ENCODE data around the gene SRC. TPM values are rescaled to one million over a fixed set of nuclear protein-coding genes. Genes with fewer than 3 reads are reported as not detected.
"Not testable (repeated sequence)": the region's sequence is repeated elsewhere in the genome, so short reads cannot be mapped to it uniquely, and the experiment has no call there.

Gene SRC
- total RNA-seq, 2 donors from 2014 or later: 61.2 to 149 TPM

GRCh38 chr20:37366743-37367142 lies 20.8 kb downstream of the SRC start:
- Histone ChIP-seq H3K27me3 (replicated peaks; ENCODE audit: insufficient read depth) (no peaks in the 10 kb centered on the region), H3K27ac (no peak overlapping the region), H3K36me3 (no peaks in the 10 kb centered on the region), H3K9me3 (no peaks in the 10 kb centered on the region), H3K4me3 (no peak overlapping the region), H3K4me1 (replicated peaks) (no peaks in the 10 kb centered on the region)
- no peak for TF ChIP-seq POLR2AphosphoS5 (IDR thresholded peaks at IDR 0.05)
- TF ChIP-seq CTCF (IDR thresholded peaks at IDR 0.05): no peak
- TF ChIP-seq POLR2A (IDR thresholded peaks at IDR 0.05): no peak
- WGBS: 53% methylated on average over 2 of the region's 2 CpGs
- DNase-seq (ENCODE audit: low spot score): no peak
- intact Hi-C loops (cut with DNase I): no loop called here

- Histone ChIP-seq H3K27me3 (replicated peaks; ENCODE audit: insufficient read depth) (no peaks in the 10 kb centered on the region), H3K4me3 (no peak overlapping the region), H3K27ac (no peak overlapping the region), H3K4me1 (replicated peaks) (no peaks in the 10 kb centered on the region), H3K9me3 (no peaks in the 10 kb centered on the region), H3K36me3 (no peaks in the 10 kb centered on the region)
- 96% methylated on average over 8 of the region's 8 CpGs for WGBS
- no peak for TF ChIP-seq POLR2A (IDR thresholded peaks at IDR 0.05)
- TF ChIP-seq CTCF (IDR thresholded peaks at IDR 0.05): no peak
- TF ChIP-seq POLR2AphosphoS5 (IDR thresholded peaks at IDR 0.05): no peak
- intact Hi-C loops (cut with DNase I): no loop called here
- no peak for DNase-seq (ENCODE audit: low spot score)
Measured at GRCh38 chr20:37369846-37370245, 23.9 kb downstream of the SRC start.

GRCh38 chr20:37371845-37372244 lies 25.9 kb downstream of the SRC start:
- H3K27me3 ChIP-seq (replicated peaks; ENCODE audit: insufficient read depth); H3K9me3 ChIP-seq; H3K4me3 ChIP-seq; H3K36me3 ChIP-seq; intact Hi-C loops (cut with DNase I); H3K27ac ChIP-seq; H3K4me1 ChIP-seq (replicated peaks); DNase-seq (ENCODE audit: low spot score): not testable (repeated sequence)
- WGBS: 86% methylated on average over 9 of the region's 9 CpGs

GRCh38 chr20:37372441-37372840 lies 26.5 kb downstream of the SRC start:
- DNase-seq (ENCODE audit: low spot score): no peak
- no peaks in the 10 kb centered on the region for H3K4me1 ChIP-seq (replicated peaks)
- TF ChIP-seq POLR2A (IDR thresholded peaks at IDR 0.05): no peak
- no peak for TF ChIP-seq CTCF (IDR thresholded peaks at IDR 0.05)
- no peak for TF ChIP-seq POLR2AphosphoS5 (IDR thresholded peaks at IDR 0.05)
- H3K27me3 ChIP-seq (replicated peaks; ENCODE audit: insufficient read depth): no peaks in the 10 kb centered on the region
- H3K4me3 ChIP-seq: no peak overlapping the region
- intact Hi-C loops (cut with DNase I): no loop called here
- no peak overlapping the region for H3K27ac ChIP-seq
- H3K36me3 ChIP-seq: peaks cover 0 to 5% of the 10 kb centered on the region in 2 donors
- 87% methylated on average over 3 of the region's 3 CpGs for WGBS
- no peaks in the 10 kb centered on the region for H3K9me3 ChIP-seq

- H3K27ac ChIP-seq: no peak overlapping the region
- H3K4me1 ChIP-seq (replicated peaks): no peaks in the 10 kb centered on the region
- no peaks in the 10 kb centered on the region for H3K9me3 ChIP-seq
- intact Hi-C loops (cut with DNase I): no loop called here
- peaks cover 0 to 5% of the 10 kb centered on the region in 2 donors for H3K36me3 ChIP-seq
- no peak for DNase-seq (ENCODE audit: low spot score)
- TF ChIP-seq CTCF (IDR thresholded peaks at IDR 0.05) (no peak), POLR2AphosphoS5 (IDR thresholded peaks at IDR 0.05) (no peak), POLR2A (IDR thresholded peaks at IDR 0.05) (no peak)
- no peak overlapping the region for H3K4me3 ChIP-seq
- H3K27me3 ChIP-seq (replicated peaks; ENCODE audit: insufficient read depth): no peaks in the 10 kb centered on the region
- 93% methylated on average over 10 of the region's 10 CpGs for WGBS
Measured at GRCh38 chr20:37373020-37373598, 27.2 kb downstream of the SRC start.

All from prostate gland (tissue), 2 donors.